ENCODE data around the gene GPR146.

DNA sequence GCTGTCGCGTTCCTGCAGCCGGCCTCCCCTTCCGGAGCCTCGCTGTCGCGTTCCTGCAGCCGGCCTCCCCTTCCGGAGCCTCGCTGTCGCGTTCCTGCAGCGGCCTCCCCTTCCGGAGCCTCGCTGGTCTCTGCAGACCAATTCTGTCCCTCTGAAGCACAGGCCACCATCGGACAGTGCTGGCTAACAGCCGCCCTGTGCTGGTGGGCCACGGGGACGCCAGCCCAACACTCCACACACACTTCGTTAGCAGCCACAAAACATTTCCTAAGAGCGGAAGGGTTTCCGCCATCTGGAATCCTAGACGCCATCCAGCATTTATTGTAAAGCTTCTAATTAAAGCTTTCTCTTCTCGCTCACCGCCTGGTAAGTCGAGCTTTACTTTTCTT is 54.8 kb downstream of the GPR146 start:
- TF ChIP-seq, protein P1, sequence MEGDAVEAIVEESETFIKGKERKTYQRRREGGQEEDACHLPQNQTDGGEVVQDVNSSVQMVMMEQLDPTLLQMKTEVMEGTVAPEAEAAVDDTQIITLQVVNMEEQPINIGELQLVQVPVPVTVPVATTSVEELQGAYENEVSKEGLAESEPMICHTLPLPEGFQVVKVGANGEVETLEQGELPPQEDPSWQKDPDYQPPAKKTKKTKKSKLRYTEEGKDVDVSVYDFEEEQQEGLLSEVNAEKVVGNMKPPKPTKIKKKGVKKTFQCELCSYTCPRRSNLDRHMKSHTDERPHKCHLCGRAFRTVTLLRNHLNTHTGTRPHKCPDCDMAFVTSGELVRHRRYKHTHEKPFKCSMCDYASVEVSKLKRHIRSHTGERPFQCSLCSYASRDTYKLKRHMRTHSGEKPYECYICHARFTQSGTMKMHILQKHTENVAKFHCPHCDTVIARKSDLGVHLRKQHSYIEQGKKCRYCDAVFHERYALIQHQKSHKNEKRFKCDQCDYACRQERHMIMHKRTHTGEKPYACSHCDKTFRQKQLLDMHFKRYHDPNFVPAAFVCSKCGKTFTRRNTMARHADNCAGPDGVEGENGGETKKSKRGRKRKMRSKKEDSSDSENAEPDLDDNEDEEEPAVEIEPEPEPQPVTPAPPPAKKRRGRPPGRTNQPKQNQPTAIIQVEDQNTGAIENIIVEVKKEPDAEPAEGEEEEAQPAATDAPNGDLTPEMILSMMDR (IDR thresholded peaks at IDR 0.05 in 8 of 11, conservative IDR thresholded peaks at IDR 0.05 in 3 of 11), result no peak
- TF ChIP-seq POLR2AphosphoS5 (IDR thresholded peaks at IDR 0.05), result no peak
